Measurements from ENCODE around the gene CYP24A1. TPM values are rescaled to one million over a fixed set of nuclear protein-coding genes. Genes with fewer than 3 reads are reported as not detected.

CYP24A1 gene
- total and polyA plus RNA-seq, 2 of the 13 experiments (the other 11 are each of a cell fraction or from before 2014, with no cell fraction given): 9.4 to 32.7 TPM

- TF ChIP-seq ZNF142 (CRISPR knock-in tag; IDR thresholded peaks at IDR 0.05) (no peak; the same call in 1 of the 2 replicates), FOSL1 (CRISPR knock-in tag; IDR thresholded peaks at IDR 0.05; ENCODE audit: borderline replicate concordance) (peak; percentile 81; the same call in 1 of the 2 replicates), HDAC2 (CRISPR knock-in tag; IDR thresholded peaks at IDR 0.05) (peak; percentile 97), NR2F6 (IDR thresholded peaks at IDR 0.05) (peak; percentile 60; the same call in 1 of the 2 replicates), NR2F6 (CRISPR knock-in tag; IDR thresholded peaks at IDR 0.05) (peak; percentile 82), NFRKB (IDR thresholded peaks at IDR 0.05) (peak; percentile 18; the same call in 1 of the 2 replicates), LRRFIP1 (CRISPR knock-in tag; conservative IDR thresholded peaks at IDR 0.05) (peak; percentile 56), KDM3A (CRISPR knock-in tag; IDR thresholded peaks at IDR 0.05; ENCODE audit: low read depth) (peak; percentile 78; the same call in 1 of the 2 replicates), TRIM24 (CRISPR knock-in tag; IDR thresholded peaks at IDR 0.05) (peak; percentile 86; the same call in 1 of the 2 replicates), ZNF44 (CRISPR knock-in tag; IDR thresholded peaks at IDR 0.05) (peak; percentile 74), HMGA1 (CRISPR knock-in tag; conservative IDR thresholded peaks at IDR 0.05) (no peak), HNF1A (IDR thresholded peaks at IDR 0.05; ENCODE audit: low read depth) (peak; percentile 82; the same call in 1 of the 2 replicates), HNF1A (CRISPR knock-in tag; IDR thresholded peaks at IDR 0.05; ENCODE audit: borderline replicate concordance) (peak; percentile 82; the same call in 1 of the 2 replicates), ARID3A (IDR thresholded peaks at IDR 0.05; ENCODE audit: low read depth, low read length) (peak; percentile 99), DMAP1 (CRISPR knock-in tag; IDR thresholded peaks at IDR 0.05) (peak; percentile 95), MED1 (CRISPR knock-in tag; IDR thresholded peaks at IDR 0.05) (peak; percentile 92)
These were observed 41.0 kb downstream of the CYP24A1 start (continued) for GRCh38 chr20:54132612-54133433.
